Fibroblast of lung (primary cell): ENCODE measurements around the gene PHEX. TPM values are rescaled to one million over a fixed set of nuclear protein-coding genes. Genes with fewer than 3 reads are reported as not detected.
A peak's percentile ranks its signal among the peaks of the same experiment; 100 is the strongest.

Experiments used
- DNase-seq, 2 donors: peaks; one replicate each; pipeline versions ENCODE4 v3.0.0 to v3.0.0-alpha.2; 2010; ENCODE audit warnings: low read depth in 2 of 2
- H2AFZ ChIP-seq: 2 replicates; pipeline ENCODE4 v1.5.1; 2012; ENCODE audit warnings: low read length, control low read depth, inconsistent platforms
- H3K27ac ChIP-seq: 2 replicates; pipeline ENCODE4 v1.5.1; 2011; ENCODE audit warnings: low read length, control low read depth; ENCODE audit not compliant: insufficient read depth
- H3K27me3 ChIP-seq: 2 replicates; pipeline ENCODE4 v1.5.1; 2011; ENCODE audit warnings: mild to moderate bottlenecking, low read length; ENCODE audit not compliant: control insufficient read depth, insufficient read depth
- H3K36me3 ChIP-seq: 2 replicates; pipeline ENCODE4 v1.5.1; 2011; ENCODE audit warnings: low read length; ENCODE audit not compliant: control insufficient read depth, insufficient read depth
- H3K4me1 ChIP-seq: 2 replicates; pipeline ENCODE4 v1.5.1; 2011; ENCODE audit warnings: low read length; ENCODE audit not compliant: control insufficient read depth, insufficient read depth; ENCODE audit errors: extremely low read depth
- H3K4me2 ChIP-seq: 2 replicates; pipeline ENCODE4 v1.5.1; 2011; ENCODE audit warnings: low read length, control low read depth; ENCODE audit not compliant: insufficient read depth; ENCODE audit errors: extremely low read depth
- H3K4me3 ChIP-seq, 4 experiments: fragments of 200-600 bp in 1 of 4; sonication (generic) in 1 of 4; replicated peaks in 1 of 4; 2 replicates each; pipeline ENCODE4 v1.5.1; 2011 to 2016; ENCODE audit warnings: low read length in 4 of 4, low read depth in 3 of 4, mild to moderate bottlenecking in 3 of 4, control low read depth in 2 of 4, inconsistent platforms in 1 of 4, mixed read lengths in 1 of 4; ENCODE audit not compliant: insufficient read depth in 1 of 4; ENCODE audit errors: control extremely low read depth in 1 of 4
- H3K79me2 ChIP-seq: 2 replicates; pipeline ENCODE4 v1.5.1; 2012; ENCODE audit warnings: mild to moderate bottlenecking, low read length, inconsistent platforms; ENCODE audit not compliant: control insufficient read depth, insufficient read depth
- H3K9ac ChIP-seq: 2 replicates; pipeline ENCODE4 v1.5.1; 2011; ENCODE audit warnings: mild to moderate bottlenecking, low read length, control low read depth; ENCODE audit not compliant: insufficient read depth
- H3K9me3 ChIP-seq: 2 replicates; pipeline ENCODE4 v1.5.1; 2012; ENCODE audit warnings: low read depth, low read length; ENCODE audit not compliant: control insufficient read depth, insufficient read depth
- H4K20me1 ChIP-seq: 2 replicates; pipeline ENCODE4 v1.5.1; 2011; ENCODE audit warnings: low read length; ENCODE audit not compliant: control insufficient read depth, insufficient read depth; ENCODE audit errors: extremely low read depth
- EZH2 ChIP-seq: IDR thresholded peaks from 2 replicates; pipeline ENCODE4 v1.5.1; 2012; ENCODE audit warnings: low read length, control low read depth, mild to moderate bottlenecking; ENCODE audit errors: missing control alignments
- polyA plus RNA-seq, 2 donors: library from polyadenylated mRNA; depleted of rRNA in 1 of 2; stranded (reverse) in 1 of 2; unstranded in 1 of 2; fragments of >200 nt; gene quantifications; 2 replicates each; pipeline ENCODE4 v1.2.1, GENCODE V29; 2011 to 2012; ENCODE audit warnings: missing spikeins in 1 of 2
- total RNA-seq: library from RNA; depleted of rRNA; stranded (reverse); fragments of >200 nt; gene quantifications from 2 replicates; pipeline ENCODE4 v1.2.1, GENCODE V29; 2014
- TF ChIP-seq, protein P1 (sequence below), 2 donors: IDR thresholded peaks in 1 of 2; conservative IDR thresholded peaks in 1 of 2; 1 replicate in 1 of 2; 2 replicates in 1 of 2; pipeline ENCODE4 v1.5.1; 2011 to 2012; ENCODE audit warnings: low read length in 2 of 2, control low read depth in 1 of 2, inconsistent platforms in 1 of 2, low read depth in 1 of 2, mild to moderate bottlenecking in 1 of 2

The PHEX gene
- total and polyA plus RNA-seq, 2 donors (not counting 1 experiment from before 2014, with no cell fraction given): 1.2 to 1.7 TPM

DNA sequence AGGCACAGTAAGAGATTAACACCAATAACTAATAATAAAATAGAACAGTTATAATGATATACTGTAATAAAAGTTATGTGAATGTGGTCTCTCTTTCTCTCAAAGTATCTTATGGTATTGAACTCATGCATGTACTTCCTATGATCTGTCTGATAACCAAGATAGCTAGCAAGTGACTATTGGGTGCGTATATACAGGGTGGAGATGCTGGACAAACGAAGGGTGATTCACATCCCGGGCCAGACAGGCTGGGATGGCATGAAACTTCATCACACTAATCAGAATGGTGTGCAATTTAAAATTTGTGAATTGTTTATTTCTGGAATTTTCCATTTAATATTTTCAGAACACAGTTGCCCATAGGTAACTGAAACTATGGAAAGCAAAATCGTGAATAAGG is 96.8 kb downstream of the PHEX start:
- Histone ChIP-seq H3K4me3 (no peak overlapping the region), H2AFZ (no peak overlapping the region), H3K9me3 (no peaks in the 10 kb centered on the region), H3K36me3 (no peaks in the 10 kb centered on the region), H3K27ac (no peak overlapping the region), H3K79me2 (no peaks in the 10 kb centered on the region), H4K20me1 (no peaks in the 10 kb centered on the region), H3K4me2 (no peak overlapping the region), H3K27me3 (no peaks in the 10 kb centered on the region), H3K4me1 (no peaks in the 10 kb centered on the region), H3K9ac (no peak overlapping the region)
- TF ChIP-seq EZH2: no peak
- TF ChIP-seq, protein P1, sequence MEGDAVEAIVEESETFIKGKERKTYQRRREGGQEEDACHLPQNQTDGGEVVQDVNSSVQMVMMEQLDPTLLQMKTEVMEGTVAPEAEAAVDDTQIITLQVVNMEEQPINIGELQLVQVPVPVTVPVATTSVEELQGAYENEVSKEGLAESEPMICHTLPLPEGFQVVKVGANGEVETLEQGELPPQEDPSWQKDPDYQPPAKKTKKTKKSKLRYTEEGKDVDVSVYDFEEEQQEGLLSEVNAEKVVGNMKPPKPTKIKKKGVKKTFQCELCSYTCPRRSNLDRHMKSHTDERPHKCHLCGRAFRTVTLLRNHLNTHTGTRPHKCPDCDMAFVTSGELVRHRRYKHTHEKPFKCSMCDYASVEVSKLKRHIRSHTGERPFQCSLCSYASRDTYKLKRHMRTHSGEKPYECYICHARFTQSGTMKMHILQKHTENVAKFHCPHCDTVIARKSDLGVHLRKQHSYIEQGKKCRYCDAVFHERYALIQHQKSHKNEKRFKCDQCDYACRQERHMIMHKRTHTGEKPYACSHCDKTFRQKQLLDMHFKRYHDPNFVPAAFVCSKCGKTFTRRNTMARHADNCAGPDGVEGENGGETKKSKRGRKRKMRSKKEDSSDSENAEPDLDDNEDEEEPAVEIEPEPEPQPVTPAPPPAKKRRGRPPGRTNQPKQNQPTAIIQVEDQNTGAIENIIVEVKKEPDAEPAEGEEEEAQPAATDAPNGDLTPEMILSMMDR (conservative IDR thresholded peaks at IDR 0.05 in 1 of 2, IDR thresholded peaks at IDR 0.05 in 1 of 2; ENCODE audit: low read depth in 1 of 2, low read length in 2 of 2): no peak
- DNase-seq: no peak

DNA sequence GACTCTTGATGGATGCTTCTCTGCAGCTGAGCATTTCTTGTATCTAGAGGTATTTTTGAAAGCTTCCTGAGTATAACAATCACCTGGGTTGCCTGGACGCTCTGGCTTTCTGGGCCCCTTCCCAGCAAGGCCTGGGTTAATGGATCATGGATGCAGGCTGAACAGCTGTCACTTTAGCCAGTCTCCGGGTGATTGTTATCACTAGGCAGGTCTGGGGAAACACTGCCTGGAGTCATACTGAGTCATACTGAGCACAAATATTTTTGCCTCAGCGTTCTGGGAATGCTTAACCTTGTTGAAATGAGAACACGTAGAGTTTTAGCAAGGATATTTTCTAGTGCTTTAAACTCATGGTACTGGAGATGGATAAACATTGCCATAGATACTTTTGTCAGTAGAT is 102.6 kb downstream of the PHEX start:
- Histone ChIP-seq H3K27ac (peak overlapping the region; percentile 69), H3K4me2 (no peak overlapping the region), H3K4me1 (peaks cover 13% of the 10 kb centered on the region), H3K4me3 (no peak overlapping the region), H3K9me3 (no peaks in the 10 kb centered on the region), H4K20me1 (no peaks in the 10 kb centered on the region), H2AFZ (no peak overlapping the region), H3K27me3 (no peaks in the 10 kb centered on the region), H3K9ac (no peak overlapping the region), H3K79me2 (no peaks in the 10 kb centered on the region), H3K36me3 (no peaks in the 10 kb centered on the region)
- TF ChIP-seq, protein P1 (conservative IDR thresholded peaks at IDR 0.05 in 1 of 2, IDR thresholded peaks at IDR 0.05 in 1 of 2; ENCODE audit: low read depth in 1 of 2, low read length in 2 of 2): no peak
- no peak for TF ChIP-seq EZH2
- peak; percentile 80 to 90 for DNase-seq

- H2AFZ ChIP-seq: no peak overlapping the region
- H3K9ac ChIP-seq: no peak overlapping the region
These were observed 103.1 kb downstream of the PHEX start for GRCh38 chrX:22135171-22135711.

More at GRCh38 chrX:22135171-22135711, 103.1 kb downstream of the PHEX start:
- Histone ChIP-seq H3K4me3 (no peak overlapping the region), H4K20me1 (no peaks in the 10 kb centered on the region), H3K36me3 (no peaks in the 10 kb centered on the region), H3K79me2 (no peaks in the 10 kb centered on the region), H3K27me3 (no peaks in the 10 kb centered on the region), H3K4me2 (no peak overlapping the region), H3K9me3 (no peaks in the 10 kb centered on the region), H3K4me1 (peaks cover 13% of the 10 kb centered on the region), H3K27ac (peak overlapping the region; percentile 69)
- peak; percentile 53 to 89 for DNase-seq
- TF ChIP-seq, protein P1 (conservative IDR thresholded peaks at IDR 0.05 in 1 of 2, IDR thresholded peaks at IDR 0.05 in 1 of 2; ENCODE audit: low read depth in 1 of 2, low read length in 2 of 2): no peak
- no peak for TF ChIP-seq EZH2
